Spleen (tissue), 11 donors: ENCODE measurements around the gene TENT5C. TPM values are rescaled to one million over a fixed set of nuclear protein-coding genes. Genes with fewer than 3 reads are reported as not detected.
A peak's percentile ranks its signal among the peaks of the same experiment; 100 is the strongest.

Source experiments
- DNase-seq: peaks from one replicate; pipeline ENCODE4 v3.0.0-alpha.2; 2020
- H3K27ac ChIP-seq, 8 donors: fragments of 200-600 bp; sonication (generic) in 7 of 8; 1 replicate in 4 of 8; 2 replicates in 4 of 8; pipeline versions ENCODE4 v1.5.0 to v1.8.0; 2016 to 2021; ENCODE audit warnings: inconsistent platforms in 4 of 8, mild to moderate bottlenecking in 4 of 8, moderate library complexity in 1 of 8
- H3K27me3 ChIP-seq, 7 donors: fragments of 200-600 bp; sonication (generic) in 6 of 7; replicated peaks in 1 of 7; 1 replicate in 4 of 7; 2 replicates in 3 of 7; pipeline versions ENCODE4 v1.5.0 to v1.8.0; 2016 to 2021; ENCODE audit warnings: inconsistent platforms in 3 of 7, mild to moderate bottlenecking in 1 of 7
- H3K36me3 ChIP-seq, 6 donors: fragments of 200-600 bp; sonication (generic) in 5 of 6; 1 replicate in 4 of 6; 2 replicates in 2 of 6; pipeline versions ENCODE4 v1.5.0 to v1.8.0; 2016 to 2021; ENCODE audit warnings: inconsistent platforms in 2 of 6
- H3K4me1 ChIP-seq, 6 donors: fragments of 200-600 bp; sonication (generic) in 5 of 6; 1 replicate in 3 of 6; 2 replicates in 3 of 6; pipeline versions ENCODE4 v1.5.0 to v1.8.0; 2016 to 2021; ENCODE audit warnings: inconsistent platforms in 3 of 6
- H3K4me3 ChIP-seq, 8 donors: fragments of 200-600 bp; sonication (generic) in 7 of 8; 1 replicate in 4 of 8; 2 replicates in 4 of 8; pipeline versions ENCODE4 v1.5.0 to v1.8.0; 2016 to 2021; ENCODE audit warnings: inconsistent platforms in 4 of 8, mild to moderate bottlenecking in 4 of 8, moderate library complexity in 2 of 8
- H3K9me3 ChIP-seq, 8 donors: fragments of 200-600 bp; sonication (generic) in 7 of 8; 1 replicate in 4 of 8; 2 replicates in 4 of 8; pipeline versions ENCODE4 v1.5.0 to v1.8.0; 2016 to 2021; ENCODE audit warnings: inconsistent platforms in 4 of 8
- CTCF ChIP-seq, 11 experiments: fragments of 200-600 bp in 7 of 11; fragments of 450-650 bp in 4 of 11; sonication (generic) in 4 of 11; IDR thresholded peaks in 8 of 11; conservative IDR thresholded peaks in 3 of 11; 1 replicate in 7 of 11; 2 replicates in 4 of 11; pipeline versions ENCODE4 v1.4.0 to v1.8.0; 2016 to 2021; ENCODE audit warnings: antibody characterized with exemption in 11 of 11, inconsistent platforms in 4 of 11, mild to moderate bottlenecking in 1 of 11
- POLR2A ChIP-seq, 3 donors: fragments of 450-650 bp; IDR thresholded peaks; one replicate each; pipeline ENCODE4 v1.5.1; 2017; ENCODE audit warnings: antibody characterized with exemption in 3 of 3, mild to moderate bottlenecking in 1 of 3
- POLR2AphosphoS5 ChIP-seq, 3 donors: sonication (generic); formaldehyde crosslinking; IDR thresholded peaks; one replicate each; pipeline ENCODE4 v1.5.1; 2017; ENCODE audit warnings: antibody characterized with exemption in 3 of 3
- WGBS, 5 donors: extraction: QIAGEN DNeasy Blood & Tissue Kit in 3 of 5; methylation state at CpG; one replicate each; pipeline versions ENCODE4 v1.1.5 to v1.1.7; 2013 to 2018; 5-methylcytosine and 5-hydroxymethylcytosine counted together
- intact Hi-C: fragments of 100-400 bp; cut with DNase I; formaldehyde crosslinking; loops from one replicate; pipeline ENCODE4 v1.15.0; 2023; ENCODE audit warnings: low total_unique reads
- polyA plus RNA-seq, 3 donors: library from polyadenylated mRNA; stranded (reverse); fragments of 200-250 nt; gene quantifications; one replicate each; pipeline ENCODE4 v1.2.1, GENCODE V29; 2013
- total RNA-seq, 7 donors: library from RNA; depleted of rRNA in 3 of 7; stranded (reverse); fragments of >200 nt in 3 of 7; fragmentation: NEBNext Ultra II Directional in 4 of 7; extraction: Animal tissue kit (Norgen Biotek cat#: 25700) in 4 of 7; gene quantifications; one replicate each; pipeline versions ENCODE4 v1.1.0 to v1.2.1, GENCODE V29; 2016 to 2021
- donor health status: healthy with polysubstance abuse.
- donor health status: DM: no; HTN: no; CAD: no; lungs with moderate emphysema.
- donor health status: DM: no; HTN: no; CAD: no.
- donor health status: Bipolar disorder and iron deficiency.
- donor health status: healthy.
- donor health status: DM: no; HTN: no; CAD: no.
- donor health status: DM: yes; HTN: yes; CAD: no.

The TENT5C gene
- total and polyA plus RNA-seq, 10 donors, result 5.6 to 181 (median 37.0) TPM

GRCh38 chr1:117664314-117664713, 58.5 kb downstream of the TENT5C start:
- peaks cover 11 to 74% (median 37%) of the 10 kb centered on the region in 6 donors for H3K4me1 ChIP-seq
- intact Hi-C loops, result no loop called here
- 42 to 55% (median 43%) methylated on average over 6 of the region's 6 CpGs for WGBS, 5 donors
- peak overlapping the region; percentile 76 to 93 (median 84) for H3K27ac ChIP-seq
- TF ChIP-seq CTCF (IDR thresholded peaks at IDR 0.05 in 8 of 11, conservative IDR thresholded peaks at IDR 0.05 in 3 of 11) (no peak), POLR2A (IDR thresholded peaks at IDR 0.05) (no peak), POLR2AphosphoS5 (IDR thresholded peaks at IDR 0.05) (peak in 1 of 3 donors; percentile 71)
- no peak overlapping the region for H3K4me3 ChIP-seq
- H3K27me3 ChIP-seq, result no peaks in the 10 kb centered on the region
- no peaks in the 10 kb centered on the region for H3K36me3 ChIP-seq
- peaks cover 0 to 7% (median 0%) of the 10 kb centered on the region in 8 donors for H3K9me3 ChIP-seq
- DNase-seq, result no peak

GRCh38 chr1:117665556-117666270, 59.9 kb downstream of the TENT5C start:
- intact Hi-C loops, result no loop called here
- no peak for DNase-seq
- 78 to 83% (median 82%) methylated on average over 5 of the region's 5 CpGs for WGBS, 5 donors
- Histone ChIP-seq H3K36me3 (no peaks in the 10 kb centered on the region), H3K4me3 (no peak overlapping the region), H3K27ac (peak overlapping the region in 7 of 8 donors; percentile 41 to 93 (median 83)), H3K9me3 (peaks cover 0 to 7% (median 0%) of the 10 kb centered on the region in 8 donors), H3K4me1 (peaks cover 4 to 69% (median 30%) of the 10 kb centered on the region in 6 donors), H3K27me3 (no peaks in the 10 kb centered on the region)
- TF ChIP-seq CTCF (IDR thresholded peaks at IDR 0.05 in 8 of 11, conservative IDR thresholded peaks at IDR 0.05 in 3 of 11), result no peak
- TF ChIP-seq POLR2AphosphoS5 (IDR thresholded peaks at IDR 0.05), result peak in 1 of 3 donors; percentile 41
- TF ChIP-seq POLR2A (IDR thresholded peaks at IDR 0.05), result no peak

- Histone ChIP-seq H3K4me3 (no peak overlapping the region), H3K4me1 (peaks cover 0 to 59% (median 40%) of the 10 kb centered on the region in 6 donors), H3K27ac (no peak overlapping the region), H3K27me3 (no peaks in the 10 kb centered on the region), H3K36me3 (no peaks in the 10 kb centered on the region), H3K9me3 (no peaks in the 10 kb centered on the region)
- intact Hi-C loops, result no loop called here
- DNase-seq, result no peak
- 89 to 97% (median 92%) methylated on average over 6 to 7 of the region's 7 CpGs for whole genome bisulfite sequencing, 5 donors
- TF ChIP-seq POLR2AphosphoS5 (IDR thresholded peaks at IDR 0.05) (no peak), CTCF (IDR thresholded peaks at IDR 0.05 in 8 of 11, conservative IDR thresholded peaks at IDR 0.05 in 3 of 11) (no peak), POLR2A (IDR thresholded peaks at IDR 0.05) (no peak)
These were observed 63.7 kb downstream of the TENT5C start for GRCh38 chr1:117669572-117669971.

- Histone ChIP-seq H3K4me3 (no peak overlapping the region), H3K27ac (peak overlapping the region in 2 of 8 donors; percentile 12 to 45), H3K4me1 (peaks cover 0 to 44% (median 27%) of the 10 kb centered on the region in 6 donors), H3K9me3 (no peaks in the 10 kb centered on the region), H3K36me3 (no peaks in the 10 kb centered on the region), H3K27me3 (no peaks in the 10 kb centered on the region)
- intact Hi-C loops, result loop anchor here (5.0 kb wide), 2 partner anchors 64 to 134 kb away; partner anchors contain the start of gene TENT5C
- 77 to 89% (median 84%) methylated on average over 15 of the region's 15 CpGs for WGBS, 5 donors
- DNase-seq, result no peak
- TF ChIP-seq POLR2A (IDR thresholded peaks at IDR 0.05), result no peak
- TF ChIP-seq POLR2AphosphoS5 (IDR thresholded peaks at IDR 0.05), result no peak
- TF ChIP-seq CTCF (IDR thresholded peaks at IDR 0.05 in 8 of 11, conservative IDR thresholded peaks at IDR 0.05 in 3 of 11), result no peak
These were observed 65.3 kb downstream of the TENT5C start for GRCh38 chr1:117670976-117671780.
